GM10266 (cell line): Measurements from ENCODE around the gene CHPF.

Experiments used
- DNase-seq: peaks from one replicate; pipeline ENCODE4 v3.0.0; 2012; ENCODE audit errors: extremely low spot score
- CTCF ChIP-seq: IDR thresholded peaks from 2 replicates; pipeline ENCODE4 v1.5.1; 2012; ENCODE audit warnings: mild to moderate bottlenecking, low read depth; ENCODE audit not compliant: control insufficient read depth, insufficient read depth; ENCODE audit errors: missing control alignments

CHPF gene

GRCh38 chr2:219527076-219527394 lies 16.6 kb downstream of the CHPF start:
- no peak for DNase-seq
- no peak for TF ChIP-seq CTCF

GRCh38 chr2:219526320-219527075 lies 17.1 kb downstream of the CHPF start:
- TF ChIP-seq CTCF = no peak
- DNase-seq = no peak

GRCh38 chr2:219525533-219526232 lies 17.9 kb downstream of the CHPF start:
- TF ChIP-seq CTCF = no peak
- no peak for DNase-seq

- DNase-seq = no peak
- no peak for TF ChIP-seq CTCF
Measured at GRCh38 chr2:219524817-219525216, 18.8 kb downstream of the CHPF start.

GRCh38 chr2:219523031-219523671 lies 20.5 kb downstream of the CHPF start:
- no peak for TF ChIP-seq CTCF
- peak; percentile 22 for DNase-seq

GRCh38 chr2:219522111-219523030 lies 21.2 kb downstream of the CHPF start:
- DNase-seq = peak; percentile 19
- no peak for TF ChIP-seq CTCF
